ENCODE measurements around the gene NKTR. TPM values are rescaled to one million over a fixed set of nuclear protein-coding genes. Genes with fewer than 3 reads are reported as not detected.

The NKTR gene
- total and polyA plus RNA-seq, 9 of the 15 experiments (the other 6 are each of a cell fraction or from before 2014, with no cell fraction given): 19.7 to 123 (median 92.6) TPM

DNA sequence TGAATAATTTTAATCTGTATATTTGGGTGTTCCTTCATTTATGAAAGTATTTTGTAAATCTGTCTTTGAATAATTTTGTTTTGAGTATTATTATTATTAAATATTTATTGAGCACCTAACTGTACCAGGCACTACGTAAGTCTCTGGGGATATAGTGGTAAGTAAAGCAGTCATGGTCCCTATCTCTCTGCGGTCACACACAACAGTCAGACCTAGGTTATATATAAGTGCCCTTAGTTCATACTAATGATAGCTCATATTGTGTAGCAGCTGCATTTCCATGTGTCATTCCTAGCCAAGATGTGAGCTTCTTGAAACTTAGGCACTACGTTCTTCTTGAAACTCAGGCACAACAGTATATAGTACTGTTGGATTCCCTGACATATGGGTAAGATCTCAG, 12.4 kb downstream of the NKTR start:
- Histone ChIP-seq H3K27me3 (ENCODE audit: control insufficient read depth in 2 of 2, insufficient read depth in 2 of 2, low read length in 2 of 2) (no peaks in the 10 kb centered on the region), H3K4me2 (ENCODE audit: insufficient read depth, low read length) (no peak overlapping the region), H3K9me3 (replicated peaks; ENCODE audit: control insufficient read depth, insufficient read depth, low read depth, low read length) (no peaks in the 10 kb centered on the region), H2AFZ (ENCODE audit: low read depth, low read length) (no peak overlapping the region), H3K9ac (ENCODE audit: insufficient read depth in 1 of 2, low read depth in 2 of 2, low read length in 2 of 2) (no peak overlapping the region), H3K27ac (ENCODE audit: extremely low read depth, low read depth, low read length) (peak overlapping the region; percentile 38; the same call in 1 of the 3 replicates), H4K20me1 (replicated peaks; ENCODE audit: control insufficient read depth, insufficient read depth, low read length) (peaks cover 6% of the 10 kb centered on the region; the same call in 1 of the 2 replicates), H3K79me2 (ENCODE audit: control insufficient read depth, insufficient read depth, low read length) (peaks cover 96% of the 10 kb centered on the region), H3K4me3 (no peak overlapping the region), H3K9me1 (ENCODE audit: control insufficient read depth, insufficient read depth, low read length) (no peaks in the 10 kb centered on the region), H3K4me1 (replicated peaks in 1 of 2; ENCODE audit: control insufficient read depth in 2 of 2, insufficient read depth in 2 of 2, low read length in 2 of 2) (peaks cover 0 to 6% of the 10 kb centered on the region in 2 experiments; a peak in 2 of 5 replicates), H3K36me3 (ENCODE audit: control insufficient read depth, insufficient read depth, low read length) (peaks cover 85% of the 10 kb centered on the region)
- BruUV-seq (replicated peaks): no TSS peak
- FAIRE-seq (no peak), ATAC-seq (peak; percentile 72), DNase-seq (ENCODE audit: extremely low read depth in 1 of 4, low spot score in 3 of 4) (peak in 3 of 4 experiments; percentile 19 to 37 (median 29))
- ChIA-PET POLR2A (interaction anchor here (0.6 to 2.2 kb wide), 9 partner anchors 10 to 208 kb away, joined by 3 to 10 read pairs (median 3); partner anchors contain the start of genes NKTR and SS18L2), CTCF (ENCODE audit: low intra/inter-chr PET ratio) (no interaction called here)
- intact Hi-C loops (cut with micrococcal nuclease): no loop called here
- TF ChIP-seq FOXJ2 (tag; IDR thresholded peaks at IDR 0.05) (no peak), DACH1 (IDR thresholded peaks at IDR 0.05; ENCODE audit: partially characterized antibody) (peak; percentile 43), ZNF274 (IDR thresholded peaks at IDR 0.05; ENCODE audit: borderline replicate concordance, low read depth, low read length) (0 out of 2 replicates have a peak, but pooled peaks have one; percentile 22)
- 67% methylated on average over 3 of the region's 3 CpGs for WGBS (ENCODE audit: insufficient coverage, low coverage, missing lambda C conversion rate)
- in situ Hi-C loops (cut with MboI): no loop called here

DNA sequence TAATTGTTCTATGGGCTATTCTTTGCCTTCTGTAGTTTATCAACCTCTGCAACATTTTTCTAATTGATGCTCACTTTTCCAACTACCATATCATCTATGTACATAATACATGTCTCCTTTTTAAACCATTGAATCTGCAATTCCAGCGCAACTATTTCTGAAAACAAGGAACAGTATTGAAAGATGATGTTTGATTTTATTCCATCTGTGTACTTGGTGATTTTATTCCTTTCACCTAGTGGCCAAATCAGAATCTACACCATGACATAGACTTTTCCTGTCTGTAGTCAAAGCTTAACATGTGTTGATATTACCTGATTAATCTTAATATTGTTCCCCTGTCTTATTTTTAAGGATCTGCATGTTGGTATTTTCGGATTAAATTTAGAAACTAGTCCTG, 13.0 kb downstream of the NKTR start:
- BruUV-seq (replicated peaks): no TSS peak
- H3K27me3 ChIP-seq (ENCODE audit: control insufficient read depth in 2 of 2, insufficient read depth in 2 of 2, low read length in 2 of 2): no peaks in the 10 kb centered on the region
- peaks cover 6% of the 10 kb centered on the region; the same call in 1 of the 2 replicates for H4K20me1 ChIP-seq (replicated peaks; ENCODE audit: control insufficient read depth, insufficient read depth, low read length)
- intact Hi-C loops (cut with micrococcal nuclease) (no loop called here), in situ Hi-C loops (cut with MboI) (no loop called here)
- peaks cover 91% of the 10 kb centered on the region for H3K79me2 ChIP-seq (ENCODE audit: control insufficient read depth, insufficient read depth, low read length)
- 72% methylated on average over 2 of the region's 2 CpGs for WGBS (ENCODE audit: insufficient coverage, low coverage, missing lambda C conversion rate)
- CTCF ChIA-PET (ENCODE audit: low intra/inter-chr PET ratio): no interaction called here
- ATAC-seq (peak; percentile 69), DNase-seq (ENCODE audit: extremely low read depth in 1 of 4, low spot score in 3 of 4) (peak in 3 of 4 experiments; percentile 38 to 39 (median 39)), FAIRE-seq (no peak)
- H3K9me3 ChIP-seq (replicated peaks; ENCODE audit: control insufficient read depth, insufficient read depth, low read depth, low read length): no peaks in the 10 kb centered on the region
- H3K4me1 ChIP-seq (replicated peaks in 1 of 2; ENCODE audit: control insufficient read depth in 2 of 2, insufficient read depth in 2 of 2, low read length in 2 of 2): peaks cover 0 to 6% of the 10 kb centered on the region in 2 experiments; a peak in 2 of 5 replicates
- H3K9me1 ChIP-seq (ENCODE audit: control insufficient read depth, insufficient read depth, low read length): no peaks in the 10 kb centered on the region
- peak overlapping the region; percentile 38; the same call in 1 of the 3 replicates for H3K27ac ChIP-seq (ENCODE audit: extremely low read depth, low read depth, low read length)
- H3K4me2 ChIP-seq (ENCODE audit: insufficient read depth, low read length): no peak overlapping the region
- H2AFZ ChIP-seq (ENCODE audit: low read depth, low read length): no peak overlapping the region
- no peak overlapping the region for H3K9ac ChIP-seq (ENCODE audit: insufficient read depth in 1 of 2, low read depth in 2 of 2, low read length in 2 of 2)
- H3K36me3 ChIP-seq (ENCODE audit: control insufficient read depth, insufficient read depth, low read length): peaks cover 83% of the 10 kb centered on the region
- no peak overlapping the region for H3K4me3 ChIP-seq
- POLR2A ChIA-PET: interaction anchor here (0.8 to 2.2 kb wide), 8 partner anchors 11 to 39 kb away, joined by 3 to 10 read pairs (median 4); partner anchors contain the start of genes NKTR and SS18L2
- TF ChIP-seq LARP7 (IDR thresholded peaks at IDR 0.05): no peak
- peak; percentile 75 for TF ChIP-seq NFE2 (IDR thresholded peaks at IDR 0.05; ENCODE audit: low read depth)
- no peak for TF ChIP-seq CHD2 (IDR thresholded peaks at IDR 0.05; ENCODE audit: low read depth, low read length)
- TF ChIP-seq, protein P1, sequence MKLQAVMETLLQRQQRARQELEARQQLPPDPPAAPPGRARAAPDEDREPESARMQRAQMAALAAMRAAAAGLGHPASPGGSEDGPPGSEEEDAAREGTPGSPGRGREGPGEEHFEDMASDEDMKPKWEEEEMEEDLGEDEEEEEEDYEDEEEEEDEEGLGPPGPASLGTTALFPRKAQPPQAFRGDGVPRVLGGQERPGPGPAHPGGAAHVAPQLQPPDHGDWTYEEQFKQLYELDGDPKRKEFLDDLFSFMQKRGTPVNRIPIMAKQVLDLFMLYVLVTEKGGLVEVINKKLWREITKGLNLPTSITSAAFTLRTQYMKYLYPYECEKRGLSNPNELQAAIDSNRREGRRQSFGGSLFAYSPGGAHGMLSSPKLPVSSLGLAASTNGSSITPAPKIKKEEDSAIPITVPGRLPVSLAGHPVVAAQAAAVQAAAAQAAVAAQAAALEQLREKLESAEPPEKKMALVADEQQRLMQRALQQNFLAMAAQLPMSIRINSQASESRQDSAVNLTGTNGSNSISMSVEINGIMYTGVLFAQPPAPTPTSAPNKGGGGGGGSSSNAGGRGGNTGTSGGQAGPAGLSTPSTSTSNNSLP (IDR thresholded peaks at IDR 0.05; ENCODE audit: borderline replicate concordance, low read depth, low read length): 0 out of 2 replicates have a peak, but pooled peaks have one; percentile 61
- no peak for TF ChIP-seq JUND (IDR thresholded peaks at IDR 0.05; ENCODE audit: borderline replicate concordance, low read depth, low read length)
- 0 out of 3 replicates have a peak, but pooled peaks have one; percentile 11 for TF ChIP-seq JUND (tag; IDR thresholded peaks at IDR 0.05; ENCODE audit: borderline replicate concordance, low read depth, low read length)
- TF ChIP-seq ZNF592 (IDR thresholded peaks at IDR 0.05): peak; percentile 7; the same call in 1 of the 2 replicates

All from K562 (cell line).